ENCODE results near the gene CD101. TPM values are rescaled to one million over a fixed set of nuclear protein-coding genes. Genes with fewer than 3 reads are reported as not detected.

Gene CD101
- total RNA-seq, 1 donor: 0.09 TPM

- no peak for DNase-seq (ENCODE audit: low read depth)
- TF ChIP-seq CTCF (IDR thresholded peaks at IDR 0.05; ENCODE audit: insufficient read depth, low read length): no peak
- H3K4me3 ChIP-seq (ENCODE audit: low read depth, low read length): no peak overlapping the region
These were observed 78.2 kb downstream of the CD101 start for GRCh38 chr1:117079737-117080136.

GRCh38 chr1:117084231-117084630 lies 82.7 kb downstream of the CD101 start:
- no peak for TF ChIP-seq CTCF (IDR thresholded peaks at IDR 0.05; ENCODE audit: insufficient read depth, low read length)
- H3K4me3 ChIP-seq (ENCODE audit: low read depth, low read length): no peak overlapping the region
- no peak for DNase-seq (ENCODE audit: low read depth)

Small RNAs within 50 kb of the gene (small RNA-seq; reads per million reads assigned to genes)
- not detected for gene RNA5SP55

Other genes with a start within 250 kb of the CD101 start
- 0.65 TPM in 1 of 2 replicates, not detected in the other for gene CD2, start 247.3 kb upstream of the CD101 start, total RNA-seq (ENCODE audit: low replicate concordance)
- 39.8 and 67.5 TPM in 2 replicates for gene PTGFRN, start 91.8 kb upstream of the CD101 start, total RNA-seq (ENCODE audit: low replicate concordance)
- 9.4 and 11.0 TPM in 2 replicates for gene TTF2, start 58.6 kb downstream of the CD101 start, total RNA-seq (ENCODE audit: low replicate concordance)
- 3.3 and 8.1 TPM in 2 replicates for gene TRIM45, start 120.0 kb downstream of the CD101 start, total RNA-seq (ENCODE audit: low replicate concordance)
- gene VTCN1, start 209.2 kb downstream of the CD101 start, total RNA-seq (ENCODE audit: low replicate concordance): not detected in 2 replicates